HG03520 (cell line): ENCODE measurements around the gene TET2.

Experiments
- ATAC-seq: cut with Tn5 transposase; IDR thresholded peaks from one replicate; pipeline ENCODE4 v1.9.1; 2021; ENCODE audit warnings: mild to moderate bottlenecking, moderate library complexity; ENCODE audit not compliant: unreplicated experiment

The TET2 gene

DNA sequence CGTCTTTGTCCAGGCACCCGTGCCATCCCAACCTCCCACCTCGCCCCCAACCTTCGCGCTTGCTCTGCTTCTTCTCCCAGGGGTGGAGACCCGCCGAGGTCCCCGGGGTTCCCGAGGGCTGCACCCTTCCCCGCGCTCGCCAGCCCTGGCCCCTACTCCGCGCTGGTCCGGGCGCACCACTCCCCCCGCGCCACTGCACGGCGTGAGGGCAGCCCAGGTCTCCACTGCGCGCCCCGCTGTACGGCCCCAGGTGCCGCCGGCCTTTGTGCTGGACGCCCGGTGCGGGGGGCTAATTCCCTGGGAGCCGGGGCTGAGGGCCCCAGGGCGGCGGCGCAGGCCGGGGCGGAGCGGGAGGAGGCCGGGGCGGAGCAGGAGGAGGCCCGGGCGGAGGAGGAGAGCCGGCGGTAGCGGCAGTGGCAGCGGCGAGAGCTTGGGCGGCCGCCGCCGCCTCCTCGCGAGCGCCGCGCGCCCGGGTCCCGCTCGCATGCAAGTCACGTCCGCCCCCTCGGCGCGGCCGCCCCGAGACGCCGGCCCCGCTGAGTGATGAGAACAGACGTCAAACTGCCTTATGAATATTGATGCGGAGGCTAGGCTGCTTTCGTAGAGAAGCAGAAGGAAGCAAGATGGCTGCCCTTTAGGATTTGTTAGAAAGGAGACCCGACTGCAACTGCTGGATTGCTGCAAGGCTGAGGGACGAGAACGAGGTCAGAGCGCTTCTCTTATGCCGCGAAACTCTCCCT is at the start of gene TET2:
TET2 (plus strand) TSS at position 601 of the 740 bp plus-strand sequence. CDS start 87,067 bp downstream, outside the sequence.
- ATAC-seq, result peak; percentile 85

DNA sequence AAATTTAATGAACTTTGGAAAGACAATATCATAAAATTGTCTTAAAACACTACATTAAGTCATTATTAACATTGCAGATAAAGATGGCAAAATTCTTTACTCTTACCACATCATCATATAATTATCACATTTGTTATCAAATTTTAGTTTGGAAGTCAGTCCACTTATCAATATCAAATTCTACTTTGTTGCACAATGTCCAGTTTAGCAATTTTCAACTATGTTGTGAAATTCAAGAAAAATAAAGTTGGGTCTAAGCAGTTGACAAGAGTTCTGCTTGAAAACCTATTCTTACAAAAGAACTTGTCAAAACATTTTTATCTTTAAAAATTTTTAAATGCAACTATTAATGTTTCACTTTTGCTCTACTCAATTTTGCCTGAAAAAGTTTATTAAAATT is 44.7 kb upstream of the TET2 start:
- no peak for ATAC-seq

DNA sequence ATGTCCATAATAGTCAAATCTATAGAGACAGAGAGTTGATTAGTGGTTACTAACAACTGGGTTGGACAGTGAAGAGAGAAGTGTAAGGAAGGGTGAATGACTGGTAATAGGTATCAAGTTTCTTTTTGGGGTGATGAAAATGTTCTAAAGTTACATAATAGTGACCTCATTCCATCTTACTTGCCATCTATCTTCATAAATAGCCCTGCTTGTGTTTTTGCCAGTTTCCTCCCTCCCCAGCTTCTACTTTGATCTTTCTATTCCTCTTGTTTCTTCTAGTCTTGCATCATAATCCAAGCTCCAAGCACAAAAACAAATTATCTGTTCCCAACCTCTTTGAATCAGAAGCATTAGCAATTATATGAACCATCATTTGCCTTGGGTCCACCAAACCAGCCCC is 40.2 kb upstream of the TET2 start:
- ATAC-seq, result no peak

DNA sequence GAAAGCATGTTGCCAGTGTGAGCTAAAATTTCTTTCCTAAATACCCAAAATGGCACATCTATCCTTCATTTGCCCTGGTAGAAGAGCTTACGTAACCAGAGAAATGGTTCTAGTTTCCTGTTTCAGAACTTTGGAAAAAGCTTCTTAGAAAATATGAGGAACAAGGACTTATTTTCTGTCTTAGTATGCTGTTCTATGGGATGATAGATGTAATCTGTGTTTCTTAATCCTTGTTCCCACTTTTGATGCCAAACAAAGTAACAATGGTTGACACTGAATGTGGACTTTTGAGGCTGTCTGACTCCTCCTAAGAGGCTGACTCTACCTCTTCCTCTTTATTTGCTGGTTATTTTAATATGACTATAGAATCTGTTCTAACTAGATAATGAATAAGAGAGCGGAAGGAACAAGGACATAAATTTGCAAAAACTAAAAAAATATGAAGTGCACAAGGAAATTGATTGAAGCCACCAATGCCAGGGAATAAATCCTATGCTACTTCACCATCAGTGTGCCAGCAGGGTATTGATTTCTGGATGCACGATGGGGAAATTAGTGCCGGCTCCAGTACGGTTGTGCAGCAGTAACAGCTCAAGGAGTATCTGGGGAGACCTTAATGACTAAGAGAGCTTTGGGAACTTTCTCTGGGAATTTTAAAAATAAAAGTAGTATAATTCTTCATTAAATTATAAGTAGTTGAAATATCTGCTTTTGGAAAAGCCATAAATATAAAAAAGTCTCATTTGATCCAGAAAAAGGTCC is 39.4 kb upstream of the TET2 start:
- no peak for ATAC-seq

DNA sequence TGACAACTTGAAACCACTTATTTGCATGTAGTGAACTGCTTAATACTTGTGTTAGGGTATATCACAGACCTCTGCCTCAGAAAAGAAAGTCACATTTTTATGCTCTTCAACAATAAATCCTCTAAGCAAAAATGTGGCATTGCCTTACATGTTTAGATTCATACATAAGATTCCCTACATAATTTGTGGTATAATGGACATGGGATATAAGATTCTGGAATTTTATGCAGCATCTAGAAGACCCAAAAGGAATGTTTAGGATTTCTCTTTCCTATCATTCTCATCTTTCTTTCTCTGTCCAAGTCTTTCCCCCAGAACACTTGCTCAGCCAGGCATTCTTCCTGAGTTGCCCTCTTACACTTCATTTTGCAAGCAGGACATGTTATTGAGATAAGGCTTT is 37.7 kb upstream of the TET2 start:
- no peak for ATAC-seq

DNA sequence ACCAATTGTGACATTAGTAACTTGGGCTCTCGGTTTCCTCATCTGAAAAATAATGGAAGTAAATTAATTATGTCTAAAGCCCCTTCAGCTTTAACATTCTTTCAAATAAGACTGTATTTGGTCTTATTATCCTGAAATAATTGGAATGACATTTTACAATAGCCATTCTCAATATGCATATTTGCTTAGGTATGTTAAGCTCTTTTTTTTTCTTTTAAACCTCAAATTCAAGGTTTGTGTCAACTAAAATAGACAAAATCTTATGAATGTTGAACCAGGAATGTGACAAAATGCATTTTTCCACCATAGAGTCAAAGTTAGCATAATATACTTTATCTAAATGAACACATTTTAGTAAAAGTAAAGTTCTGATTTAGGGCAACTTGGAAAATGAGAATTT is 34.4 kb upstream of the TET2 start:
- ATAC-seq, result no peak

DNA sequence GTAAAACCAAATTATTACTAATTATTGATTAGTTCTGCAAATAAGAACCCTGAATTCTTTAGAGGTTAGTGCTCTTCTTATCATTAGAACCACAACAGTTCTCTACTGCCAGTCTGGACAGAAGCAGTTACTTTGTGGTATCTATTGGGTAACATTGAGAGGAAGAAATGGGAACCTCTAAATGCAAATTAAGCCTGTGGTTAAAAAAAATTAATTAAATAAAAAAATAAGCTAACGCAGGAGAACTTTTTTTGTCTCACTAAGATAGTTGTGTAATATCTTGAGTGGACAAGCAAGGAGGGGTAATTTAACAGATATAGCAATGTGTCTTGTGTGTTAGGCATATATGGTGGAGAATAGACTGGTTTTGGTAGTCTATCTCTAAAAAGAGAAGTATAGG is 32.9 kb upstream of the TET2 start:
- ATAC-seq, result no peak

DNA sequence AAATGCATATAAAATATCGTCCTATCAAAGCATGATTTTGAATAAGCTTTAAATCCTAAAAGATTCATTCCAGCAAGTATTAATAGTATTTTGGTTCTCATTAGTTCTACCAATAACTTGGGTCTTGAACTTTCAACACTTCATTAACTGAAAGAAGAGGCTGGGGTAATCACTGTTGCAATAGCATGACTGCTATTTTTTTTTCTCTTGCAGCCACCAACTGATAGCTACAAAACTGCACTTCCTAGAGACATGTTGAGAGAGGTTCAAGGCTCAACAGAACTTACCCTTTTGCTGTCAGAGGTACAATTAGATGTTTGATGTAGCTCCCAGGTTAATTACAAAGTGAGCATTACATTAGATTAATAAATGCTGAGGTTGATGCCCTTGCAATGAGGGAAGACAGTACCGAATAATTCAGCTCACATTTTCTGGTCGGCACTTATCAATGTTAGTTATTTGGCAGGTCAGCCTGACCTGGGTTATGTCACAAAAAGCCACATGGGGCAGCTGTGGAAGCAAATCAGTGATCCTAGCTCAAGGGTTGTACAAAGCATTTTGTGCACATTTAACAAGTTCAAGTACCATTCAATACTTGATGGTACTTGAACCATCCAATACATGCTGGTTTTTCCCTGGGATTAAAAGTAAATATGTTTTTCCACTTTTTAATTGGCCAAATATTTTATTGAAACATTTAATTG is 29.9 kb upstream of the TET2 start:
- no peak for ATAC-seq

DNA sequence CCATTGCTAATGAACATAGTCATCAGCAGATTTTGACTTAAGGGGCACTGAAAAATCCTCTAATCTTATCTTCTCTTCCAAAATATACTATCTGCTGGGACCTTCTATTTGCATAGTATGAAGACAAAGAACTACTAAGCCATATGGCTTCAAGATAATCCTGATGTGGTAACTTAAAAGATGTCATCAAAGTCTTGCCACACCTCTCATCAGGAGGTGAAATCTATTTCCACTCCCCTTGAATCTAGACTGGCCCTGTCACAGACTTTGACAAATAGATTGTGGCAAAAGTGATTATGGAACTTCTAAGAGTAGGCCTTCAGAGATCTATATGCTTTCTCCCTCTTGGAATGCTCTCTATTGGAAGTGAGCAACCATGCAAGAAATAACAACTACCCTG is 27.3 kb upstream of the TET2 start:
- no peak for ATAC-seq

DNA sequence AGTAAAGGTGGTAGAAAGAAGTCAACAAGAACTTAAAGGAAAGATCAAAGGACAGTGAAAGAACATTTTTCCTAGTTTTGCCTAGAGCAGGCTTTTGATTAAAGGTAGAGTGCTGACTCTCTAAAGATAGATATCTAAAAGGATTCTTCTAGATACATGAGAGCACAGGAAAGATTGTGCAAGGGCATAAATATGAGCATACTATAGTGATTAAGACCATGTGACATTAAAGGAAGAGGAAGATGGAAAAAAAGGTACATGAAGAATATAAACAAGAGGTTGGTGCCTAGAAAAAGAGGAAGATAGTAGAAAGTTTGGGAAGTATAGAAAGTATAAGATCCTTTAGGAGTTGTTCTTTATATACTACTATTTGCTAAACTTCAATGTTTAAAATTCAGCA is 26.1 kb upstream of the TET2 start:
- ATAC-seq, result no peak

DNA sequence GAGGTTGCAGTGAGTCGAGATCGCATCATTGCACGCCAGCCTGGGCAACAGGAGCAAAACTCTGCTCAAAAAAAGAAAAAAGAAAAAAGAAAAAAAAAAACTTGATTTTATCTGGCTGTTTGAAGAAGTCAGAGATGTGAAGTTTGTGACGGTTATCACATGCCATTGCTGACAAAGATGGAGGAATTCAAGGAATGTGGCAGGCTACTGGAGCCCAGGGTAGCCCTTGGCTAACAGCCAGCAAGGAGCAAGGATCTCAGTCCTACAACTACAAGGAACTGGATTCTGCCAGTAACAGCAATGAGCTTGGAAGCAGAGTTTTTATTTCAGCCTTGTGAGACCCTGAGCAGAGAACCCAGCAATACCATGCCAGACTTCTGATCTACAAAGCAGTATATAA is 24.3 kb upstream of the TET2 start:
- ATAC-seq, result no peak

DNA sequence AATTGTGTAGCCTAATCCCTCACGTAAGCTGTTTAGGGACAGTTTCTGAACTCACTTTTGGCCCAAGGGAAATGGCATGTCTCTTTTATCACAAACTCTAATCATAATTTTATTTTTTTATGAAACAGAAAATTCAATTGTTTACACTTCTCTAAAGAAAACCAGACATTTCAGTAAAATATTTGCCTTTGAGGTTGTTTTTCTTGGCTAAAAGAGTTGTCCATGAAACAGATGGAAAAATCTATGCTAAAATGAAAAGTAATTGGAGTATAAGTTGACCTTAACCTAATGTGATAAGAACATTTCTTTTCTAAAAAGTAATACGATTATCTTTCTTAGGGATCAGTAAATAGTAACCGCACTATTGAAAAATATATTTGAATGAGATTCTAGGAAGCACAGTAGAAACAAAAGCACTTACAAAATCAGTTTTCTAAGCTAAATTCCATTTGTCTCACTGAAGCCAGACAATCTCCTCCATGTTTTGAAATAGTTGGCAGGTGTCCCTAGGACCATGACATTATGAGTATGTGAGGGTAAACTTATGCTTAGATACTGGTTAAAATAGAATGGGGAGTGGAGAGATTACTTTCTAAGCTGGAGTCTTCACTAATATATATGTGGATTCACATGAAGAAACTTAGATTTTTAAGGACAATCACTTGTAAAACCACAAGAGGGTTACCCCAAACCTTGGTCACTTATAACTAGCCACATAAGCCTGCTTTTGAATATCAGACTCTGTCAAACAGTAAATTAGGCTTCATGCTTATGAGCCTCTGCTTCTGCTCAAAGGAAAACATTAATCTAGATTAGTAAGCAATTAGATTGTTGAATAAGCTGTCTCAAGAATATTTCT is 20.1 kb upstream of the TET2 start:
- no peak for ATAC-seq

DNA sequence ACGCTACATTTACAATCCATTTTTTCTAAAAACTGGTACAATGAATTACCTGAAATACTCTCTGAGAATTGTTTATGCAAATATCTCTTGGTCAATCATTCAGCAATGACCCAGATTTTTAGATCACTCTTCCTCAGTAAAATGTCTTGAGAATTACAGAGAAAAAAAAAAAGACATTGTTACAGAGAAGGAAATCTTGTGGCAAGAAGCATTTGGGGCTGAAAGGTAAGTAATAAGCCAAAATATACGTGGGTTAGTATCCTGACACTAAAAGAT is 19.6 kb upstream of the TET2 start:
- ATAC-seq, result no peak

DNA sequence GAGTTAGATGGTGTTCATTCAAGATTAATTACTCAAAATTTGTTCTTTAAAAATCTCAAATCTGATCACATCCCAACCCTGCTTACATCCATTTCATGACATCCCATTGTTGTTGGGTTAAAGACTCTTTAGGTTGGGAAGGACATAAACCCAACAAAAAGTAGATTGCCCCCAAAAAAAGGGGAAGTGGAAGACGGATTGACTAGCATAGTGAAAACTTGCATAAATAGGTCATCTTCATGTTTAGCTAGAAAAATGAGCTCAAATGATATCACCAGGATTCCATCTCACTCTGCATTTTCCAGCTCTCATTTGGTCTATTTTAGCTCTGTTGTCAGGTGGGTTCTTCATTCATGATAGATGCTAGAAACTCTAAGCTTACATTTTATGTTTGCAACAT is 18.5 kb upstream of the TET2 start:
- ATAC-seq, result no peak

DNA sequence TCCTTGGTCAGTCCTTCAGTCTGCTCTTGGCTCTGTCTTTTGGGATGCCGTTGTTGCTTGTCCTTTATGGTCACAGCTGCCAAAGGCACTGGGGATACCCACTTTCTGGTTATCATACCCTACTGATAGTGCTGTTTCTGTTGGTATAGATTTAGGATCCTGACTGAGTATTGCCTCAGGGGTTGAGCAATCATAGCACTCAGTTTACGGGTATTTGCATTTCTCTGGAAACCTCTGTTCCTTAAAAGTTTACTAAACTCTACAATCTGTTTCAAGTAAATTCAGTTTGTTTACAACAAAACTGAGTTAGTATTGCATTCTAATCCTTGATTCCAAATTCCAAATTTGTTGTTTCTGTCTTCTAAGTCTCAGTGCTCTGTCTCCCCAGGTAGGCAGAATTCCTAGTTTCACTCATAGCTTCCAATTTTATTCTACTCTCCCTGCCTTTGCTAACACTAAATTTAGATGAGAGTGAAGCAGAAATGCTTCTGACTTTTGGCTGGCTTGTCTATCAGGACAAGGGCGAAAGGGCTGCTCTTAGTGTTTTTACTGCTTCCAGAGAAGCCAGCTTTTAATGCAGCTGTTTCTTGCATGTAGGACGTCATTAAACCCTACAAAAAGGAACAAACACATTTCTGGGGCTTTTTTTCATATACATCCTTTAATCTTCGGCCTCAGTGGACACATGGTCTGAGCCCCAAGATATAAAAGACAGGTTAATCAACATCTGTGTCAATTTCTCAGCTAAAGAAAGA is 17.2 kb upstream of the TET2 start:
- ATAC-seq, result no peak

DNA sequence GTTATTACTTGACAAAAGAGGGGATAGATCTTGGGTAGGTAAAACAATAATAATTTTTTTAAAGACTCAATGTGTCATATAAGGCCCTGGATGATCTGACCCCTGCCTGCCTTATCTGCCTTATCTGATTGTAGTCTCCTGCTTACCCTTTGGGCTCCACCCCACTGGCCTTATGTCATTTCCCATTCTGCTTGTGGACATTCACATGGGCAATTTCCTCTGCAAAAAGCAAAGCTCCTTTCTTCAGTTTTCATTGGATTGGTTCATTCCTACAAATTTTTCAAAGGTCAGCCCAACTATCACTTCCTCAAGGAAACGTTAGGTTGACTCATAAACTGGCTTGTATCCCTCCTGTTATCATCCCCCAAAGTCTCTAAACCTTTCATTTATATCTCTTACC is 15.7 kb upstream of the TET2 start:
- no peak for ATAC-seq

DNA sequence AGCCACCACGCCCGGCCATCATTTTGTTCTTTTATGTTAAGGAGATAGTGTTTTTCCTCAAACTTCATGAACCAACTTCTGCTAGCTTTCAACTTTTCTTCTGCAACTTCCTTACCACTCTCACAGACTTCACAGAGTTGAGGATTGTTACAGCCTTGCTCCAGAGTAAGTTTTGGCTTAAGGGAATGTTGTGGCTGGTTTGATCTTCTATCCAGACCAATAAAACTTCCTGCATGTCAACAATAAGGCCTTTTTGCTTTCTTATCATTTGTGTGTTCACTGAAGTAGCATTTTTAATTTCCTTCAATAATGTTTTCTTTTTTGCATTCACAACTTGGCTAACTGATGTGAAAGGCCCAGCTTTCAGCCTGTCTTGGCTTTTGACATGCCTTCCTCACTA is 12.7 kb upstream of the TET2 start:
- no peak for ATAC-seq

DNA sequence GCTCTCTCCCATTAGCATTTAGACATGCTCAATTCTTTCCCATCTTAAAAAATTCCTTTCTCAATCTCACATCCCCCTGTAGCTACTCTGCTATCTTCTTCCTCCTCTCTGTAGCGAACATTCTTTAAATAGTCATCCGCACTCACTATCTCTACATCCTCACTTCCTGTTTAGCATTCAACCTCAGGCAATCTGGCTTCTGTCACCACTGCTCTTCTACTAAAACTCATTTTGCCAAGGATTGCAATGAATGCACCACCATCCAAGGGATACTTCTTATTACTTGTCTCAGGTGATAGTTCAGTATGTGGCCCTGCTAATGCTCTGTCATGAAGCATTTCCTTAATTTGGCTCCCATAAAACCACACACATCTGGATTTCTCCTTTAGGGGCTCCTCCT is 10.9 kb upstream of the TET2 start:
- no peak for ATAC-seq

DNA sequence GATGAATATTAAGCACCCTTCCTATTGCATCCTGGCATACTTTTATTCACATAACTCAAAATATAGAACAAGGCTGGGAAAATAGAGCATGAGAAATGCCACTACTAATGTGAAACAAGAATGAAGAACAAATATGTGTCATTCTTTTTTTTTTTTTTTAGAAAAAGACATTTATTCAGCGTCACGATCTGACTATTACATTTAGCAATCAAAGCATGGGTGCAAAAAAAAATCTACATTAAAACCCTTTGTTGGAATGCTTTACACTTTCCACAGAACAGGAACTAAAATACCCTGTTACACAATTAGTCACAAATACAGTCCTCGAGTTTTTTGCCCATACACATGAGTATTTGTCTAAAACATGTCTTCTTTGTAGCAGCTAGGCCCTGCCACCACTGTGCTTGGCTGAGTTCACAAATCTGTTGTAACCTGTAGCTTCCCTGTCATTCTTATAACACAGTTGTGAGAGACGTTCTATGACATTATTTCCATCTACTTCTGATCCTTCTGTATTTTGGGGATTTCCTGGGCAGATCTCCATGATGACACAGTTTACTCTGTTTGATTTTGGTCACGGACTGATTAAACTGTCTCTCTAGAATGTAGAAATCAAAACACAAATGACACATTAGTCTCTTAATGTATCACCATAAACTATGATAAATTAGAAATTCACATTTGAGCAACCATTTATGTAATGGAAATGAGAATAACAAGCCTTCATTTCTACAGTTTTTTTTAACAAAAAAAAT is 9.4 kb upstream of the TET2 start:
- no peak for ATAC-seq

DNA sequence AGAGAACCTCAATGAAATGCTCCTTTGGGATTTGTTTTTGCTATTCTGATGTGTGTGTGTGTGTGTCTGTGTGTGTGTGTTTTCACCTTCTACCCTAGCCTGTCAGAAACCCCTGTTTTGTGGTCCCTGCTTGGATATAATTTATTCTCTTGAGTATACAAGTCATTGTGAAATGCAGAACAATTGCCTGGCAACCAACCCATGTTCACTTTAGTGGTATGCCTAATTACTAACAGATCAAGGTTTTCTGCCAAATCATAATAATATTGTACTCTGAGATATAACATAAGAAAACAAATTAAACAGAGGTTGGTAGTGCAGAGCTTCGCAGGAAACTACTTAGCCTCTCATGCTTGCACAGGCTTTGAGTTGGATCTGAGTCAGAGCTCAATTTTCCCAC is 7.0 kb upstream of the TET2 start:
- ATAC-seq, result no peak
